ENCODE data around the gene NRDE2.

DNA sequence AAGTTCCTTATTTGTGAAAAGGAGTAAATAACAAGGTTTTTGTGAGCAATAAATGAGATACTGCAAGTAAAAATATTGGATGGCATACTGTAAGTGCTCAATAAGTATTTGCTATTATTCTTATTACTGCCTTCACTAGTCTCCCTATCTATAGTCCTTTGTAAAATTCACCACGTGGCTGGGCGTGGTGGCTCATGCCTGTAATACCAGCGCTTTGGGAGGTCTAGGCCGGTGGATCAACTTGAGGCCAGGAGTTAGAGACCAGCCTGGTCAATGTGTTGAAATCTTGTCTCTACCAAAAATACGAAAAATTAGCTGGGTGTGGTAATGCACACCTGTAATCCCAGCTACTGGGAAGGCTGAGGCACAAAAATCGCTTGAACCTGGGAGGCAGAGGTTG, 46.5 kb upstream of the NRDE2 start:
- TF ChIP-seq POLR2AphosphoS5 (IDR thresholded peaks at IDR 0.05) (no peak), EZH2 (IDR thresholded peaks at IDR 0.05; ENCODE audit: borderline replicate concordance, insufficient read depth, low read length, poor library complexity, severe bottlenecking) (no peak), EP300 (conservative IDR thresholded peaks at IDR 0.05; ENCODE audit: poor library complexity, severe bottlenecking) (no peak)

All from neural cell (in vitro differentiated cells).